OCI-LY3 (cell line): ENCODE measurements around the gene AFF1.

Experiments
- EZH2phosphoT487 ChIP-seq: fragments of 200-600 bp; shearing (Covaris generic); IDR thresholded peaks from 2 replicates; pipeline ENCODE4 v1.6.1; 2018; ENCODE audit warnings: antibody characterized with exemption, mixed run types, low read depth
- TF ChIP-seq, protein P1 (sequence below): fragments of 200-600, 300-600 bp; sonication (generic); IDR thresholded peaks from 2 replicates; pipeline ENCODE4 v1.5.1; 2014; ENCODE audit warnings: antibody characterized with exemption, low read length, low read depth

DNA sequence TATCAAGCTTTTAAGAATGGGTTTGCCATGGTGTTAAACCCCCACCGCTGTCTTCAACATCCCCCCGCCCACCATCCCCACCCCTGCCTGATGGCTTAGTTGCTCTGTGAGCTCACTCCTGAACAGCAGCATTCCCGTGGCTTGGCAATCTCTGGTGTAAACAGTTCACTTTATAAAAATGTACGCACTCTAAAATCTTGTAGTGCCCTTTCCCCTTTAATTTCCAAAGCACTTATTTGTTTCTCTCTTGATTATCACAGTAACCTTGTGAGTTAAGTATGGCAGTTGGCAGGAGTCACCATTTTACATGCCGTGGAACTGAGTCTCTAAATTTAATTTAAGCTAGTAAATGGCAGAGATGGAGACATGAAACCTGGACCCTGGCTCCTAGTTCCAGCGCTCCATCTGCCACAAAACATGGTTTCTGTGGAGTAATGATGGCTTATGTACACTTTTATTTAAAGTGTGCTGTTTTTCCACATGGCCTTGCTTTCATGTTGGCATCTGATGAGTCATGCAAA is 123.1 kb downstream of the AFF1 start:
- TF ChIP-seq, protein P1, sequence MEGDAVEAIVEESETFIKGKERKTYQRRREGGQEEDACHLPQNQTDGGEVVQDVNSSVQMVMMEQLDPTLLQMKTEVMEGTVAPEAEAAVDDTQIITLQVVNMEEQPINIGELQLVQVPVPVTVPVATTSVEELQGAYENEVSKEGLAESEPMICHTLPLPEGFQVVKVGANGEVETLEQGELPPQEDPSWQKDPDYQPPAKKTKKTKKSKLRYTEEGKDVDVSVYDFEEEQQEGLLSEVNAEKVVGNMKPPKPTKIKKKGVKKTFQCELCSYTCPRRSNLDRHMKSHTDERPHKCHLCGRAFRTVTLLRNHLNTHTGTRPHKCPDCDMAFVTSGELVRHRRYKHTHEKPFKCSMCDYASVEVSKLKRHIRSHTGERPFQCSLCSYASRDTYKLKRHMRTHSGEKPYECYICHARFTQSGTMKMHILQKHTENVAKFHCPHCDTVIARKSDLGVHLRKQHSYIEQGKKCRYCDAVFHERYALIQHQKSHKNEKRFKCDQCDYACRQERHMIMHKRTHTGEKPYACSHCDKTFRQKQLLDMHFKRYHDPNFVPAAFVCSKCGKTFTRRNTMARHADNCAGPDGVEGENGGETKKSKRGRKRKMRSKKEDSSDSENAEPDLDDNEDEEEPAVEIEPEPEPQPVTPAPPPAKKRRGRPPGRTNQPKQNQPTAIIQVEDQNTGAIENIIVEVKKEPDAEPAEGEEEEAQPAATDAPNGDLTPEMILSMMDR = no peak
- TF ChIP-seq EZH2phosphoT487 = no peak
